ENCODE results near the gene FGD5.

FGD5 gene

DNA sequence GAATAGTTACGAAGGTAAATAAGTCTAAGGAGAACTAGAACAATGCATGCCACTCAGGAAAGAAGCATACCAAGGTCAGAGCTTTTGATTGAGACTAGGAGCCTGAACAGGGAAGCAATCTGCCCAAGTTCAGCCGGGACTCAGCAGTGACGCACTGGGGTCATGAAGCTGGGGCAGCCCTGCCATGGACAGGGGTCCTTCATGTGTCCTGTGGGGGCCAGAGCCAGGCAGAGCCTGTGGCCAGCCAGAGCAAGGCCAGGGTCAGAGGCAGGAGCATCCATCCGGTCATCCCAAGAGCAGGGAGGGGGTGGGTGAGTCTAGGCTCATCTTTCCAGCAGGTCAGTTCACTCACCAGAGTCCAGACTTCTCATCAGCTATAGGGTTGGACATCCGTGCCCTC is 47.9 kb downstream of the FGD5 start:
- in situ Hi-C loops (cut with HindIII; ENCODE audit: low sequenced_read_pairs) = no loop called here

DNA sequence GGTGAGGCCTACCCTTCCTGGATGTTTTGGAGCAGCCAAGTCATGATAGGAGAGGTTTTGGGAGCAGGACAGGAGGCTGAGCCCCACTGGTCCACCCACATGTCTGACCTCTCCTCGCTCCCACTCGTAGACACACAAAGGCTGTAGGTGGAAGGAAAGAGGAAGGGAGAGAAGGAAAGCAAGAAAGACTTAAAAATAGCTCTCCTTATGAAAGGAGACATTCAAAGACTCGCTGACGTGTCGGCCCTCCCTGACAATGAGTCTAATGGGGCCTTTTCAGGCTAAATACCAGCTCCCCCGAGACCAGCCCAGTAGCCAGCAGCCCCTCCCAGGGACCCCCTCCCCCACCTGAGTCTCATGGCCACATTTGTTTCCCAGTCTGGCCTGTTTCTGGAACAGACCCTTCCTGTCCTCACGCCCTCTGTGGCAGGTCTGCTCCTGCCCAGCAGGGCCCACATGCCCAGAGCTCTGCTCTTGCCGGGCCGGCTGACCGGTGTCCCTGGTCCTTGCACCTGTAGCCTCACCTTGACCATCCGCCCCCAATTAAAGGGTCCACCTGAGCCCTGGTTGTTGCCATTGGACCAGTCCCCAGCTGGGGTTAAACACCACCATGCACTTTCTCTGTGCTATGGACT is 49.3 kb downstream of the FGD5 start:
- in situ Hi-C loops (cut with HindIII; ENCODE audit: low sequenced_read_pairs) = no loop called here

DNA sequence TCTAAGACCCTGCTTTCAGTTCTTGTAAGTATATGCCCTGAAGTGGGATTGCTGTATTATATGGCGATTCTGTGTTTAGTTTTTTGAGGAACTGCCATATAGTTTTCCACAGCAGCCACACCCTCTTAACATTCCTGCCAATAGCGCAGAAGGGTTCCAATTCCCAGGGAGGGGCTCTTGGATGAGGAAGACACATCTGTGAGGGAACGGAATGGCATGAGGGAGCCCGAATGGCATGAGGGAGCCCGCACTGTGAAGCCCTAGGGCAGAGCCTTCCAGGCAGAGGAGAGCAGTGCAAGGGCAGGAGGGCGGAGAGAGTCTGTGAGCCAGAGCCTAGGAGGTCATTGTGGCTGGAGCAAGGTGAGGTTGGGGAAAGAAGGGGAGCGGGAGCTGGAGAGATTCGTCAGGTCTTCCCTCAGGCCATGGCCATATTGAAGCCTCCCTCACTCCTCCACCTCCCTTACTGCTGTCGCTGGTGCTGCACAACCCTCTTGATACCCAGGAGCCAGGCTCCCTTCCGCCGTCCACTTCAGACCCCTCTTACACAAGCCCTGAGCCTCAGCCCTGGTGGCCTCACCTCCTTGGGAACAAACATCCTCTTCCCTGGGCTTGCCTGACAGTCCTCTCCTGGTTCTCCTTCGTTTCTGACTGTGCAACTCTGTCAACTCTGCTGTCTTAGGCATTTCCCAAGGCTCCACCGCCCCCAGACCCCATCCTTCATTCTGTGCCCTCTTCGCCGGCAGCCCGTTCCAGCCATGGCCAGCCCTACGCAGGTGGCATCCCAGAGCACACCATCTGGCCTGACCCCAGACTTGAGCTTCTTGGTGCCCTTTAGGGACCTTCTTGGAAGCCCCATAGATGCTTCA is 51.4 kb downstream of the FGD5 start:
- in situ Hi-C loops (cut with HindIII; ENCODE audit: low sequenced_read_pairs) = no loop called here

DNA sequence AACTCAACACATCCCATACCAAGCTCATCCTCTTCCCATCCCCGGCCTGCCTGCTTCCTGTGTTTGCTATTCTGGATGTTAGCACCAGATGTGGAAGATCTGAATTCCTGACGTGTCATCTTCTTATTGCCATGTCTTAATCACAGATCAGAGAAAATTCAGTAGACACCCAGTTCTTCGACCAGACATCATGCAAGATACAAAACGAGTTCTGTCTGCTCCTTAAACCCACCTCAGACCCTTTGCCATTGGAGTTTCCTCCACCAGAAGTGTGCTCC is 52.0 kb downstream of the FGD5 start:
- in situ Hi-C loops (cut with HindIII; ENCODE audit: low sequenced_read_pairs) = no loop called here

DNA sequence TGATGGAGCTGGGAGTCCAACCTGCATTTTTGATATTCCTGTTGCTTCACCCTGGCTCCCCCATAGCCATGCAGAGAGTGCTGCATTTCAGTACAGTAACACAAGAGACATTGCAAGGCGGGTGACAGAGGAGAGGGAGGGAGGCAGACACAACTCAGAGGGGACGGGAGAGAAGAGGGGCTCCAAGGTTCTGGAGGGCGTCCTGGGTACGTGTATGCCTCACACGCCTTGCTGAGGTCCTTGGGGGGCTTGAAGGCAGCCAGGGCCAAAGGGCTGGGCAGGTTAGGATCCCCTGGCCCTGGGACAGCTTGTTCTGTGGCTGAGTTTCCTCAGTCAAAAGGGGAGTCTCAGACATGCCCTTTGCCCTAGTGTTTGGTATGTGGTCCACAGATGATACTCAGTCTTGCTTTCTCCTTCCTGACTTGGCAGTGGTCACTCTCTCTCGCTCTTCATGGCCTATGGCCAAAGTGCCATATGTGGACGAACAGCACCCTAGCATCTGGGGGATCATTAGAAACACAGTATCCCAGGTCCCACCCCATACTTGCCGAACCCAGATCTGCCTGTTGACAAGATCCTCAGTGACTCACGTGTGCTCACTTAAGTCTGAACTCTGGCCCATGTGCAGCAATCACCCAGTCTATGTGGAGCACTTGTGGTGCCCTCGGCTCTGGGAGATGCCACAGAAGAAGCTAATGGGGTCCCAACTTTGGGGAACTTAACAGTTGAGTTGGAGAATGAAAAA is 52.9 kb downstream of the FGD5 start:
- in situ Hi-C loops (cut with HindIII; ENCODE audit: low sequenced_read_pairs) = no loop called here

DNA sequence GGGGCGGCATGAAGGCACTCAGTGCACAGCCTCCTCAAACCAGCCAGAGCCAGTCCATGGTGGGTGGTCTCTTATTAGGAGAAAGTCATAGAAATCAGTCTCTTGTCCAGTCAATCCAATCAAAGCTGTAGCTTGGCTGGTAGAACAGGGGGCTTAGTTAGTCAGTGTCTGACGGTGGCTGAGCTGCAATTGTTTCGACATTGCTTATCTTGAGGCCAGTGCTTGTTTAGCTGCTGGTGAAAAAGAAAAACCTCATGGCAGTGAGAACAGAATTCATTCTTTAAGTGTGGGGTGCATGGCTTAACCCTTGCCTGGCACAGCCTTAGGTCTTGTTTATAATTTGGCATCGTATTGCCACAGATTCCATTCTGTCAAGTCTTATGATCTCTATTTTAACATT is 53.9 kb downstream of the FGD5 start:
- in situ Hi-C loops (cut with HindIII; ENCODE audit: low sequenced_read_pairs) = no loop called here

DNA sequence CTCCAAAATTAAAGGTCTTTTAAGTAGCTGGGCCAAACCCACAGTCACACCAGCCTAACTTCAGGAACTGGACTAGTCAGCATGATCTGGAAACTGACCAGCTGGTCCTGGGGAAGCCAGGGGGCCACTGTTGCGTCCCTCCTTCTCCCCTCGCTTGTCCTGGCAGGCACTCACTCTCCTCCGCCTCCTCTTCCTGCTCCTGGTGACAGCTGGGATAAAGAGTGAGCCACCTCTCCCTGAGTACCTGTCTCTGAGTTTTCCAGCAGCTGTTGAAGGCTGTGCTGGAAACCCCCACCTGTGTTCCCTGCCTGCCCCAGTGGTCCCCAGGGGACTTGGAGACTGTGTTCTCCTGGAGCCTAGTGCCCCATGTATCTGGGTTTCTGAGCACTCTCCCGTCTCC is 56.0 kb downstream of the FGD5 start:
- in situ Hi-C loops (cut with HindIII; ENCODE audit: low sequenced_read_pairs) = no loop called here

DNA sequence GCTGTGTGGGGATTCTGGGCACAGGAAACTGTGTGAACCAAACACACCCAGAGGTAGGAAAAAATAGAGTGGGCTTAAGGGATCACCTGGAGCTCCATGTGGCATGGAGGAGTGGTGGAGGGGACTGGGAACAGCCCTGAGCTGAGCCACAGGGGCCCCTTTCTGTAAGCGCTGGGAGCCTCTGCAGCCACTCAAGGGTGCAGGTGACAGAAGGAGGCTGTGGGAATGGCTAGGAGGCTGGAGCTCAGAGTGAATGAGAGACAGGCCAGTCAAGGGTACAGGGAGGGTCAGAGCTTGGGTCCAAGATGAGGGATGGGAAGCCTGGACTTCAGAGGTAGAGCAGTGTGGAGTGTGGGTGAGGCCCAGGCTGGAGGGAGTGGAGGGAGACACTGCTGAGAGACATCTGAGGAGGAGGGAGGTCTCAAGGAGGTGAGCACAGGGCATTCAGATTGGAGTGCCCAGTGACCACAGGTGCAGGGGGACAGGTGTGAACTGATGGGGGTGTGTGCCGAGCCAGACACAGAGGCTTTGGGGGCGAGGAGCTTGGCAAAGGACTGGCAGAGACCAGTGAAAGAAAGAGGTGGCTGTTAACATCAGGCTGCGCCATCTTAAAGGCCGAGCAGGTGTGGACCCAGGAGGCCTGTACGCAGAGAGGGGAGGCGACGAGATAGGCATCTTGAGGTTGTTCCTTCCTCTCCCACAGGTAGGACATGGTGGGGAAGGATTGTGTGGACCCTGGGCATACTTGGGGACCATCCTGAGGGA is 56.8 kb downstream of the FGD5 start:
- in situ Hi-C loops (cut with HindIII; ENCODE audit: low sequenced_read_pairs) = no loop called here

DNA sequence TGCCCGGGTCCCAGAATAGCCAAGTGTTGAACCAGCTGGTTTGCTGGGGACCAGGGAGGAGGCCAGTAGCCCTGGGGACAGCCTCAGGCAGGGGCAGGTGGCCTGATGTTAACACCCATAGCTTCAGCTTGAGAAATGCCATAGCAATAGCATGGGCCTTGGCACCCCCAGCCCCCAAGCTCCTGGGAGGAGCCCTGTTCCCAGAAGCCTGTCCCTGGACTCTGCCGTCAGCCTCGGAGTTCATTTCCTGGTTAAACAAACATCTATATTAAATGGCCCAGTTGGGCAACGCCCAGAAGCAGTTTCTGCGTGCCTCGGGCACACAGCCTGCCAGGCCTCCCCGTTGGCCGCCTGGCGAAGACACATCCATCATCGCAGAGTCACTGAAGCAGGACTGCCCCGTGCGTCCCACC is 58.2 kb downstream of the FGD5 start:
- in situ Hi-C loops (cut with HindIII; ENCODE audit: low sequenced_read_pairs) = no loop called here

DNA sequence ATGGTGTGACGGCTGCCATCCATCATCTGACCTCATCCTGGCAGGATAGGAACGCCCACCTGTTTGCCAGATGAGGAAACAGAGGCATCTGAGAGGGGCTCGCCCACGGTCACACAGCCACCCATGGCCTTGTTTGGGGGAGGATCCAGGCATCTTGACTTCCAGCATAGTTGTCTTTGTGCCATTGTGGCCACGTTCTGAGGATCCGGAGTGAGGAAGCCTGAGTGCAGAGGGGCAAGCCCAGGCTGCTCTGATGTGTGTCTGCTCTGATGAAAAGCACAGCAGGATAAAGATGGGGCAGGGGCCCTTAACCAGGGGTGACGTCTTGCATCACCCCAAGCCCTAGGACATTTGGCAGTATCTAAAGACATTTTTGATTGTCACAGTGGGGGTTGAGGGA is 58.7 kb downstream of the FGD5 start:
- in situ Hi-C loops (cut with HindIII; ENCODE audit: low sequenced_read_pairs) = no loop called here

DNA sequence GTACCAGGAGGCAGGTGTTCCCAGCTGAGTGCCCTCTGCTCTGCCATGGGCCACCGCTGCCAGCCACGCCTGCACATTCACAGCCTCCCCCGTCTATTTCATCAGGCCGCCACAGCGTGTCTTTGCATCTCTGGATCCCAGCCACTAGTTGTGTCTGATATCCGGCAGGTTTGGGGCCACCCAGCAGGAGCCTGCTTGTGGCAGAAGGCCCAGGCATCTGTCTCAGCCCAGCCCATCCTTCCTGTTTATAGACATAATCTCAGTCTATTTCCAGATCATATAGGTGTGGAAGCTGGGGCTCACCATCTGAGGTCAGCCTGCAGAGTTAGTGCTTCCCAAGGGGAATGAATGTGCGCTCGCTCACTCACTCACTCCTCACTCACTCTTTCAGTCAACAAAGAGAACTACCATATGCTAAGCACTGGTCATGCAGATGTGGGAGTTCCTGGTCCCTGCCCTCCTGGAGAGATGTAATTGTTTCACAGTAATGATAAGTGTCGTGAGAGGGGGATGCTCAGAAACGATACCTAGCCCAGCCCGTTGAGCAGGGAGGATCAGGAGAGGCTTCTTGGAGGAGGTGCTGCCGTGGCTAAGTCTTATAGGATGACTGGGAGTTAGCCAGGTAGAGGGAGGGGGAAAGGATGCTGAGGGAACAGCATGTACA is 60.6 kb downstream of the FGD5 start:
- in situ Hi-C loops (cut with HindIII; ENCODE audit: low sequenced_read_pairs) = no loop called here

DNA sequence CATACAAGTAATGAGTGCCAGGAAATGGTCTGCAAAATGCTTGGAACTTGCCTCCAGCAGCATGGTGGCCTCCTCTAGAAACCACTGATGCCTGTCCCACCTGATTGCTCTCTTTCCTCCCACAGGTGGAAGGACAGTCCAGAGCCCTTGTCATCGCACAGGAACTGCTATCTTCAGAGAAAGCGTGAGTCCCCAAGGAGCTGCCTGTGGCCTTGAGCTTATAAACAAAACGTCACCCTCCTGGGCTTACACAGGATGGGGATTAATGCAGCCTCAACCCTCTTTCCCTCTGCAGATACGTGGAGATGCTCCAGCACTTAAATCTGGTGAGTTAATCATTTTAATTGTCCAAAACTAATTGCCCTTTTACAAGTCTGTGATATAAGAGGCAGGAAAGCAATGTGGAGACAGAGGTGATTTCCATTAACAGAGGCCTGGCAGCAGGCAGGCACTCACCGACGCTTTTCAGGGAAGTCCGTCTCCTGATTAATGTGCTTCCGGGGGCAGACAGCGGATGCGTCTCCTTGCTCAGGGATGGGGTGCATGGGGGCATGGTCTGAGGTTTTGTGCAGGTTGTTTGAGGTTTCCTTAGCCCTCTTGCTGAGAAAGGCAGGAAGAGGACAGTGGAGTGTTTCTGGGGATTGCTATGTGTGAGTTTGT is 61.8 kb downstream of the FGD5 start:
- in situ Hi-C loops (cut with HindIII; ENCODE audit: low sequenced_read_pairs) = no loop called here

DNA sequence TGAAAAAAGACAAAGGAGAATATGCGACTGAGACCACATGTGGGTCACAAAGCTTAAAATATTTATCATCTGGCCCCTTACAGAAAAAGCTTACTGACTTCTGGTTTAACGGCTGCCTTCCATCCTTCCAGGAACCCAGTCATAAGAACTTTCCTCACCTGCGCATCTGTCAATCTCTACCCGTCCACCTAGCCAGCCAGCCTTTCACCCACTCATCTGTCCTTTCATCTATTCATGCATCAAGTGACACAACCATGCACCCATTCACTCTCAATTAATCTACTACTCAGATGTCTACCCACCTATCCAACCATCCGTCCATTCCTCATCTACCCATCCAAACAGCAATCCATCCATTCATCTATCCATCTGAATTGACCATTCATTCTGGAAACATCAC is 64.5 kb downstream of the FGD5 start:
- in situ Hi-C loops (cut with HindIII; ENCODE audit: low sequenced_read_pairs) = no loop called here

DNA sequence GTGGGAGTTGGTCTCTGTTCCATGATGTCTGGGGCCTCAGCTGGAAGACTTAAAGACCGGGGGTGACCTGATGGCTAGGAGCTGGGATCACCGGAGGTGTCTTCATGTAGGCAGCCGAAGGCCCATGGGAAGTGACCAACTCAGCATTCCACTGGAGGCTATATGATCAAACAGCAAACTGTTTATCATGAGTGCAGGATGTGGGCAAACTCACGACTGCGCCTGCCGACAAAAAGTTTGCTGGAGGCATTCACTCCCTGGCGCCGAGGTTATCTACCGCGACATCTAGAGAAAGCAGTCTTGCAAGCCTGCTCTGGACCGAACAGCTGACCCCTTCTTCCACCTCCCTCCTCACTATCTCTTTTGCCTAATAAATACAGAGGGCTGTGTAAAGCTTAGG is 65.9 kb downstream of the FGD5 start:
- in situ Hi-C loops (cut with HindIII; ENCODE audit: low sequenced_read_pairs) = no loop called here

DNA sequence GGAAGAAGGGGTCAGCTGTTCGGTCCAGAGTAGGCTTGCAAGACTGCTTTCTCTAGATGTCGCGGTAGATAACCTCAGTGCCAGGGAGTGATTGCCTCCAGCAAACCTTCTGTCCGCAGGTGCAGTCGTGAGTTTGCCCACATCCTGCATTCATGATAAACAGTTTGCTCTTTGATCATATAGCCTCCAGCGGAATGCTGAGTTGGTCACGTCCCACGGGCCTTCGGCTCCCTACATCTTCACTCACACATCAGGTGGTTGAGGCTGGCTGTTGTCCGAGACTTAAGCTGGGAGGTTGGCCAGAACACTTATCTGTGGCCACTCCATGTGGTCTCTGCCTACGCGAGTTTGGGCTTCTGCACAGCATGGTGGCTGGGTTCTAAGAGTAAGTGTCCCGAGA is 66.5 kb downstream of the FGD5 start:
- in situ Hi-C loops (cut with HindIII; ENCODE audit: low sequenced_read_pairs) = no loop called here

DNA sequence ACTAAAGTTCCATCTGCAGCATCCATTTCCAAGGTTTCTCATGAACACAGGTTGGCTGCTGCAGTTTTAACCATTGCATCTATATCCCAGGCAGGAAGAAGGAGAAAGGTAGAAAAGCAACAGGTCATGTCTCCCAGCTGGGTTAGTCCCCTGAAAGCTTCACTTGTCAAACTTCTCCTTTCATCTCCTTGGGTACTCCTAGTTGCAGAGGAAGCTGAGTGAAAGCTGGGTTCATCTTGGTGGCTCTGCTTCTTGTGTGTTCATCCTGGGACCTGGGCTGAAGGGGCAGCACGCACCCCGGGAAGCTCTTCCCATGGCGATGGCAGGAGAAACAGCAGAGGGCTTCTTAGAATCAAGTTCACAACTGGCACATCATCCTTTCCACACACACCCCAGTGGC is 67.3 kb downstream of the FGD5 start:
- in situ Hi-C loops (cut with HindIII; ENCODE audit: low sequenced_read_pairs) = no loop called here

DNA sequence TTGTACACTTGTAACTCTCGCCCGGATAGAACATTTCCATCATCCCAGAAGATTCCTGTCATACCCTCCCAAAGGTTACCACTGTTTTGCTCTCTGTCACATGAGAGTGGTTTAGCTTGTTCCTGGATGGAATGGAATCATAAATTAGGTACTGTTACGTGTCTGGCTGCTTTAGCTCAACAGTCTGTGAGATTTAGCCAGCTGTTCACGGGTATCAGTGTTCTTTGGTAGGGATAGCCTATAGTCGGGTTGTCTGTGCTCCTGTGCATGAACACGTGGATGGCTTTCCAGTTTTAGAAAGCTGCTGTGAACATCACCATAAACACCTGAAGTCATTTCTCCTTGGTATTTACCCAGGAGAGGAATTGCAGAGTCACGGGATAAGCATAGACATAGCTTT is 70.4 kb downstream of the FGD5 start:
- in situ Hi-C loops (cut with HindIII; ENCODE audit: low sequenced_read_pairs) = no loop called here

DNA sequence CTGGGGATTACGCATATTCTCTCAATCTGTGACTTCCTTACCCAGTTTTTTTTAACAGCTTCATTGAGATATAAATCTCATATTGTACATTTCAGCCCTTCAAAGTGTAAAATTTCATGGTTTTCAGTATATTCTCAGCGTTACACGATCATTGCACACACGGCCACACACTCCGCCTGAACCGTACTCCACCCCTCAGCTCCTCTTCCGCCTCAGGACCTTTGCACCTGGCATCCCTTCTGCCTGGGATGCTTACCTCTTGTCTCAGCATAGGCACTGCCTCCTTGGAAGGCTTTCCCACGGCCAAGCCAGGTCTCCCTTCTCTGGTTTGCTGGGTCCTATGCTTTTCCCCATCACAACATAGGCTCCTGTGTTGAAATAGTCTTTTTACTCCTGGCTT is 71.2 kb downstream of the FGD5 start:
- in situ Hi-C loops (cut with HindIII; ENCODE audit: low sequenced_read_pairs) = no loop called here

DNA sequence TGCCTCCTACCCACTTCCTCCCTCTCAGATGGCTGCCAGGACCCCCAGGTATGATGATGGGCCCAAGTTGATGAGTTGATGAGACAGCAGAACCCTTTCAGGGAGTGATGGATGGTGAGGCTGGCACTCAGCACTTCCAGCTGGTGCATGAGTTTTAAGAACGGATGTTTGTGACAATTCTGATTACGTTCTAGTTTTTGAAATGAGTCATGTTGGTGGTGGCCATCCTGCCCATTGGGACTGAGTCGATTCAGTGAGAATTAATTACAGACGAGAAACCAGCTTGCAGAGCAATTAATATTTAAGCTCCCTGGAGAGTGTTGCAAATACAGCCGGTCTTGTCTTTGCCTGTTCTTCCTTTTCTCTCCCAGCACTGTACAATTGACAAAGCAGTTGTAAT is 71.7 kb downstream of the FGD5 start:
- in situ Hi-C loops (cut with HindIII; ENCODE audit: low sequenced_read_pairs) = no loop called here
